ENCODE data around the gene ISG15. TPM values are rescaled to one million over a fixed set of nuclear protein-coding genes. Genes with fewer than 3 reads are reported as not detected.
"Not testable (repeated sequence)": the region's sequence is repeated elsewhere in the genome, so short reads cannot be mapped to it uniquely, and the experiment has no call there.

Gene ISG15
- polyA plus RNA-seq, 4 donors, result 12.8 to 19.8 (median 16.2) TPM

DNA sequence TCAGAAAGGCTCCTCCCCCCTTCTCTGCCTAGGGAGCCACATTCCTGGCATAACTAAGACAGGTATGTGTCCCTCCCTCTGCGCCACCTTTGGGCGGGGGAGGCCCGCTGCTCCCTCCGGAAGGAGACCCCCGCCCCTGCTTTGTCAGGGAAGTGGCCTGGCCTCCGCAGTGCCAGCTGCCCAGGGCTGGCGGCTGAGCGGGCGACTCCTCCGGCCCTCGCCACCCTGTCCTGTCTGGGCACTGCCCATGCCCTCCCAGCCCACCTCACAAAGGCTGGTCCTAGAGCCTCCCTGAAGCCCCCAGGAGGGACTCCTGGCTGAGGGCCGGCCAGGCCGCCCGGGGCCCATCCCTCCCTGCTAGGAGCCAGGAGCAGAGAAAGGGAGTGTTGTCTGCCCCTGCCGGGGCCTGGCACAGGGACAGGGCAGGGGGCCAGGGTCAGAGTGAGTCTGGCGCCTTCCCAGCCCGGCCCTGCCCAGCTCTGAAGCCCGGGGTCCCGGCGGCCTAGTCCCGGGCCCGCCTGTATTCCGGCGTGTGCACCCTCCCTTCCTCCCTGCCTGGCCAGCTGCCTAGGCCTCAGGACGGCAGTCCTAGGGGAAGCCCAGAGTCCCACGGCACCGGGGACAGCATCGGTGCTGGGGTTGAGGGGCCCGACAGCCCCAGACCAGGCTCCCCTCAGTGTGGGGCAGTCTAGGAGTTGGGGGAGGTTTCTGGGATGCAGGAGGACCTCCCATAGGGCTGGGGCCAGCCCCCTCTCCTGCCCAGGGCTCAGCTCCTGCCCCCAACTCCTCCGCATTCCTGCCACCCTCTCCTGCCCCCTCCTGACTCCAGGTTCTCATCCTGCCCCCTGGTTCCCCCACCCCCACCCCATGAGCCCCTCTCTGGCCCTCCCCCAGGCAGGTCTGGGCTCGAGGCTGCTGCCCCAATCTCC lies 11.7 kb downstream of the ISG15 start:
- no peak for DNase-seq (ENCODE audit: low read depth in 4 of 4, low spot score in 2 of 4)

DNA sequence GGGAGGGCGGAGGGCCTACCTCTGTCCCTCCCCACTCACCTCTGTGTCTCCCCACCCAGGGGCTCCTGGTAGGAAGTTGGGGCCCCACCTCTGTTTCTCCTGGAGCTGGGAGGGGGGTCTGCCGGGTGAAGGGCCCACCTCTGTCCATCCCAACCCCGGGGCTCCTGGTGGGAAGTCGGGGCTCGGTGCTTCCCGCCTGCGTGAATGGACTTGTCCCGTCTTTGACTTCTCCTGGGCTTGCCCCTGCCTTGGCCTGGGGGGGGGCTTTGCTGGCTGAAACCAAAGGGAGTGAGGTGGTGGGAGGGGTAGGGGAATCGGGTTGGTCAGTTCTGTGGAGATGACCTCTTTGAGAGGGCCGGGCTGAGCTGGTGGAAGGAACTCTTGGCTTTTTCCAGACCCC lies 12.4 kb downstream of the ISG15 start:
- no peak for DNase-seq (ENCODE audit: low read depth in 4 of 4, low spot score in 2 of 4)

DNA sequence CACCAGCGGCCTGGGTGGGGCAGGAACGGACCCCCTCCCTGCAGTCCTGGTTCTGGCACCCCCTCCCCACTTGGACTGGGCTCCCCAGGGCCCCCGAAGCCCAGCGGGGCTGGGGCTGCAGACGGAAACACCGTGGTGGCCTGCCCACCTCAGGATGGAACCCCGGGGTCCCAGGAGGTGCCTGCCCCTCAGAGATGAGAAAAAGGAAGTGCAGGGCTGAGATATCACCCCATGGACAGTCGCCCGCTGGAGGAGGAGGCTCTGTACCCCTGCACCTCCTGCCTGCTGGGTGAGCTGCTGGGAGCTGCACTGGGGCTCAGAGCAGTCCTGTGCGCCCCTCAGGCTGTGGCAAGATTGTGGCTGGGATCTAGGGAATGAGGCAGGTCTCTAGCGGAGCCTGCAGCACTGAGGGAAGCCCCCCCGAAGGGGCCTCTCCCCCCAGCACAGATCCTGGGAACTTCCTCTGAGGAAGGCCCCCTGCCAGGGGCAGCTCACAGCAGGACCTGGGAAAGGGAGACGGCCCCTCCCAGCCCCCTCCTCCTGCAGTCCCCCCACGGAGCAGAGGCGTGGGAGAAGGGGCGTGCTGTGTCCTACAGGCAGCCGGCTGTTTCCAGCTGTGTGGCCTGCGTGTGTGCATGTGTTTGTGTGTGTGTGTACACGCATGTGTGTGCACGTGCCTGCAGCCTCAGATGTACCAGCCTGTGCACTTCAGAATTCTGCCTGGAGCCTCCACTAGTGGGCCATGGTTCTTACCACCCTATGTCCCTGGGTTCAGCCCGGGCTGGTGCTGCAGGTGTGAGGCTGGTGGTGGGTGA lies 13.5 kb downstream of the ISG15 start:
- no peak for DNase-seq (ENCODE audit: low read depth in 4 of 4, low spot score in 2 of 4)

DNA sequence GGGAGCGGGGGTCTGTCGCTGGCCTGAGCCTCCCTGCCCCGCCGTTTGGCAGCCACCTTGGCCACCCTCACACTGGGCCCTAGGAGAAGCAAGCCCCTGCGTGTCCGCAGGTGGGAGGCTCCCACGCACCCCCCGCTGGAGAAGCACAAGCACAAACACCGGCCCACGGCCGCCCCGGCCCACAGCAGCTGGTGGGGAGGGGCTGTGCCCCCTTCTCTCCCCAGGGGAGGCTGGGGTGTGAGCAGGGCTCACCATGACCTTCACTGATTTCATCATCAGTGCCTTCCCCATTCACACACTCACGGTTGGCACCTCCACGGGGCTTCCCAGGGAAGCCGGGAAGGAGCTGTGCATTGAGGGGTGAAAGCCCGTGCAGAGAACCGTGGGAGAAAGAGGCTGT lies 14.5 kb downstream of the ISG15 start:
- no peak for DNase-seq (ENCODE audit: low read depth in 4 of 4, low spot score in 2 of 4)

DNA sequence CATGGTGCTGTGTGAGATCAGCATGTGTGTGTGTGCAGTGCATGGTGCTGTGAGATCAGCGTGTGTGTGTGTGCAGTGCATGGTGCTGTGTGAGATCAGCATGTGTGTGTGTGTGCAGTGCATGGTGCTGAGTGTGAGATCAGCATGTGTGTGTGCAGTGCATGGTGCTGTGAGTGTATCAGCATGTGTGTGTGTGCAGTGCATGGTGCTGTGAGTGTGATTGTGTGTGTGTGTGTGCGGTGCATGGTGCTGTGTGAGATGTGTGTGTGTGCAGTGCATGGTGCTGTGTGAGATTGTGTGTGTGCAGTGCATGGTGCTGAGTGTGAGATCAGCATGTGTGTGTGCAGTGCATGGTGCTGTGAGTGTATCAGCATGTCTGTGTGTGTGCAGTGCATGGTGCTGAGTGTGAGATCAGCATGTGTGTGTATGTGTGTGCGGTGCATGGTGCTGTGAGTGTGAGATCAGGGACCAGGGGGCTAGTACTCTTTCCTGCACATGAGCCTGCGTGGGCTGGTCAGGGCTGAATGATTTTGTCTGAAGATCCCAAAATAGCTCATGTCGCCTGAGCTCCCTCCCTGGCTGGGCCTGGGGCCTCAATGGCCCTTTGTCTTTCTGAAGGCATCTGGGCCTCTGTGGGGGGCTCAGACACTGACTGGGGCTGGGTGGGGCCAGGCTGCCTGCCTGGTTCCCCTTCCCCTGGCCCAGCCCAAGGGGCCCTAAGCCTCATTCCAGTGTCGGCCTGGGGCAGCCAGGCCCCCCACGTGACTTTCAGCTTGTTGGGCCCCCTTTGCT lies 17.8 kb downstream of the ISG15 start:
- not testable (repeated sequence) for DNase-seq (ENCODE audit: low read depth in 4 of 4, low spot score in 2 of 4)

DNA sequence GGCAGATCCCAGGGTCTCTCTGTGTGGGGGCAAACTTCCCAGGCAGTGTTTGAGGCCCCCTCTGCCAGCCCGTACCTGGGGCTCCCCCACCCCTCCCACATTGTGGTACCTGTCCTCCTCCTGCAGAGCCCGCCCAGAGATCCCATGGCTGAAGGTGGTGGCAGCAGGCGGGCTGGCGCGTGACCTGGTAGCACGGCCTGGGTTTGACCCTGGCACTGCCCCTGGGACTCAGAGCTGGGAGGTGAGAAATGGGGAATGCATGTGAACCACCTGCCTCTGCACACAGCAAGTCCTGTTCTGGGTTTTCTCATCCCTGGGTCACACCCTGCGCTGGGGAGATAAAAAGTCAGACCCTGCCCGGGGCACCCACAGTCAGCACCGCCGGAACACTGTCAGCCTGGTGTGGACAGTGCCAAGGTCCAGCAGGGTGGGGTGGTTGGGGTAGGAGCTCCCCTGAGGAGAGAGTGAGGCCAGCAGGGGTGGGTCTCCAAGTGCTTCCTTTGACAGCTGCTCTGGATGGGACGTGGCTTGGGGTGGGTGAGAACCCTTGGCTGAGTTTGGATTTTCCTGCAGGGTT lies 18.4 kb downstream of the ISG15 start:
- no peak for DNase-seq (ENCODE audit: low read depth in 4 of 4, low spot score in 2 of 4)

DNA sequence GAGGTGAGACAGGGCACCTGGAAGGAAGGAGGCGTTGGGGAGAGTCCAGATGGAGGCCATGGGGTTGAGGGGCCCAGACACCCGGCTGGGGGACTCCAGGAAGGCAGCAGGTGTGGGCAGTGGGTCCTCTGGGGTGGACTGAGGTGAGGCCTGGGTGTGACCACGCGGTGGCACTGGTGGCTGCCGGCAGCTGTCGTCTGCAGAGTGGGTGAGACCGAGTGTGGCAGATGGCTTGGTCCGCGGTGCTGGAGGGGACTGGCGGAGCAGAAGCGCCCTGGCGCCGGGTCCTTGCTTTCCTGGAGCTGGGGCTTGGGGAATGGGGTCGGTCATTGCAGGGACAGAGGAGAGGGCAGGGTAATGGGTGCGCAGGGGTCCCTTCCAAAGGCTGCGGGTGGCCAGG lies 19.1 kb downstream of the ISG15 start:
- DNase-seq (ENCODE audit: low read depth in 4 of 4, low spot score in 2 of 4), result no peak

DNA sequence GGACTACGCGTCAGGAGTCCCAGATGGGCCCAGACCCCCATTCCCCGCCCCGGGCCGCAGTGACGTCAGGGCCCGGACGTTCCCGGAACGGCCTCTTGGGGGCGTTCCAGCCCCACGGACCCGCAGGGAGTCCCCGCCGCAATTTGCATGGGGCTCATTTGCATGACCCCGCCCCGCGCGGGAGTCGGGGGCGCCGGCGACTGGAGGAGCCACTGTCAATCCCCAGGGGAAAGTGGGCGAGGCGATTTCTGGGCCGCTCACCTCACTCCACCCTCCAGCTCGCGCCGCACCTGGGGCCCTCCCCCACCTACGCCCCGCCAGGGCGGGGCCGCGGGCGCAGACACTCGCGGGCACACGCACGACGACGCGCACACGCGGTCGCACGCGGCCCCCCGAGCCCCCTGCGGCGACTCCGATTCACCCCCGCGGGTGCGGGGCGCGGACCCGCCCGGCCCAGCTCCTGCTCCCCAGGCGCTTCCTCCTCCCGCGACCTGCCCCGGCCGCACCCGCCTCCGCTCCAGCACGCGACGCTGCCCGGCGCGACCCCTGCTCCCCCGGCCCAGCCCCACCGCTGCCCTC lies 19.8 kb downstream of the ISG15 start:
- peak in 2 of 4 donors; percentile 72 to 73 for DNase-seq (ENCODE audit: low read depth in 4 of 4, low spot score in 2 of 4)

DNA sequence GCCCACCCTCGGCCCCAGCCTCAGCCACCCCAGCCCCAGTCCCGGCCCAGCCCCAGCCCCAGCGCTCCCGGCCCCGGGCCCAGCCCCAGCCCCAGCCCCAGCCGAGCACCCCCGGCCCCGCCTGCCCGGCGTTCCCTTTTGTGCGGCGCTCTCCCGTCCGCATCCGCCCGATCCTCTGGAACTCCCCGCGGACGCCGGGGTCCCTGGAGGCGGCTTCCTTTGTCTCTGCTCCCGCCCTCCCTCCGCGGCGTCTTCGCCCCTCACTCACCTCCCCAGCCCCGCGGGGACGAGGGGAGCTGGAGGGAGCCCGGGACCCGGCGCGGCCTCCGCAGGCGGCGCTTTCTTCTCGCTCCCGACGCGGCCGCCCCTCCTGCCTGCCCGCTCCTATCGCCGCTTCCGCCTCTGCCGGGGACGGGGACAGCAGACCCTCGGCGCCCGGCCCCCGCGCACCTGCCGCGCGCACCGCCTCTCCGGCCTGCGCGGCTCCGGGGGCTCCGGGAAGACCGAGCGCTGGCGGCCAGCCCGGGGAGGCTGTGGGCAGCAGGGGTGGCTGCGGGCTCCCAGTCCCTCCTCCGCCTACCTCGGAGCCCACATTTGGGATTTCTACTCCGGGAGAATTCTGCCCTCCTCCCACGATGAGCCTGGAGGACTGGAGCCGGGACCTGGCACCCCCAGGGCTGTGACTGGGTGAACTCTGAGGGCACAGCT lies 20.6 kb downstream of the ISG15 start:
- no peak for DNase-seq (ENCODE audit: low read depth in 4 of 4, low spot score in 2 of 4)

DNA sequence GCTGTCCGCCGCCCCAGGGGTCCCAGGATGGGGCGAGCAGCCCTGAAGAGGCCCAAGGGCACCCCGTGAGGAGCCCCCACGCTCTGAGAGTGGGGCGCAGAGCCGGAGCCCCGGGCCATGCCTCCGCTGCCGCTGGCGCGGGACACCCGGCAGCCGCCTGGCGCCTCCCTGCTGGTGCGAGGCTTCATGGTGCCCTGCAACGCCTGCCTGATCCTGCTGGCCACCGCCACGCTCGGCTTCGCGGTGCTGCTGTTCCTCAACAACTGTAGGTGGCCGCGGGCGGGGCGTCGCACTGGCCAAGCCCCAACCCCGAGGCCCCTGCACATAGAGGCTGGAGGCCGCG lies 21.1 kb downstream of the ISG15 start:
- no peak for DNase-seq (ENCODE audit: low read depth in 4 of 4, low spot score in 2 of 4)

DNA sequence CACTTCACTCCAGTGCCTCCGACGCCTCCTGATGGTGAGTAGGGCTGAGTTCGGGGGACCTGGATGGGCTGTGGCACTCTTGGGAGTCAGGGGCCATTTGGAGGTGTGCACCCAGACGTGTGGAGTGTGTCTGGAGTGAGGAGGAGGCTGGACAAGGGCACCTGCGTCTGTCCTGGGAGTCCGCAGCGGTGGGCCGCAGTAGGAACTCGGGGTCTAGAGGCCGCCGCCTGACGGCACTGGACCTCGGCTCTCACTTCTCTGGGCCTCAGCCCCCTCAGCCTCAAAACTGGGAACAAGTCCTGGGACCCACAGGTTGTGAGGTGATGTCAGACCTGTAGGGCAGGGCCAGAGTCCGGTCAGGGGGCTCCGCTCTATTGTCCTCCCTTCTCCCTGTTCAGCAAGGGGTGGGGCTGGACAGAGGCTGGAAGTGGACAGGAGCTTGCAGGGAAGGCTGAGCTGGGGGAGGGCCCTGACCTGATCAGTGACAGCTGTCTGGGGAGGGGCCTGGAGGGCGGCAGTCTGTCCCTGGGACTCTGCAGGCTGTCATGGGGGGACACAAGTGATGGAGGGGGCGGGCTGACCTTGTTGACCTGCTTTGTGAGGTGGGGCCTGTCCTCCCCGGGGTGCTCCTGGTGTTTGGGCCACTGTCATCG lies 22.1 kb downstream of the ISG15 start:
- DNase-seq (ENCODE audit: low read depth in 4 of 4, low spot score in 2 of 4), result no peak

DNA sequence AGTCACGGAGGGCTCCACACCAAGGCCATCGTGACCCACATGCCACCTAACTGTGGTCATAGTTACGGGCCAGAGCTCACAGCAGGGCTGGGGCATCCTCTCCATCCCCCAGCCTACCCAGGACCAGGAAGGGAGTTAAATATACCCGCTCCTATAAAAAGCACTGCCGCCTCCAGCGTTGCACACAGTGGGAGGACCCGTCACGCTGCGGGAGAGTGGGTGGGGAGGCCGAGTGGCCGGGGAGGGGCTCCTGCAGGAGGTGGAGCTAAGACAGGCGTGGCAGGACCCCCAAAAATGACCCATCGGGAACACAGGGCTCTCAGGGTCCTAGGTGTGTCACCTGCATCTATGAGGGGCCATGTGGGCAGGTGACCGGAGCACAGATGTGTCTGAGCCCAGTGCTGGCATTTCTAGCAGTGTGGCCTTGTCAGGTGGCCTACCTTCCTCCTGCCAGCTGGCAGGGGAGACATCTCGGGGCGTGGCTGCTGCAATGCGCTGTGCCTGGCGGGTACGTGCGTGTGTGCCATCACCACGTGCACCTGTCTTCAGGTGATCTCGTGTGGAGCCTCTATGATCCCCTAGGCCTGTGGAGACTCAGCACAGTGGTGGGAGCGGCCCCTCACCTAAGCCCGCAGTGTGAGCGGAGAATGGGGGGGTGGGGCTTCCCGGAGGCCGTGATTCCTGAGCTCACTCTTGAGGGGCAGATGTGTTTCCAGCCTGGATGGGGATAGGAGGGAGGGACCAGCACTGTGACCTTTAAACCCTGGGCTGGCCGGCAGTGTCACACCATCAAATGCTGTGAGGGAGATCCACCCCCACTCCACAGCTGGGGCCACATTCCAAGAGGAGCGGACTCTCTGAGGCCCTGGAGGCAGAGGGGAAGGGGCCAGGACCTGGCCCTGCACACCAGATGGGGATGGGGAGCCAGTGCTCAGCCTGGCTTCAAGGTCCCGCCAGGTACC lies 24.4 kb downstream of the ISG15 start:
- no peak for DNase-seq (ENCODE audit: low read depth in 4 of 4, low spot score in 2 of 4)

DNA sequence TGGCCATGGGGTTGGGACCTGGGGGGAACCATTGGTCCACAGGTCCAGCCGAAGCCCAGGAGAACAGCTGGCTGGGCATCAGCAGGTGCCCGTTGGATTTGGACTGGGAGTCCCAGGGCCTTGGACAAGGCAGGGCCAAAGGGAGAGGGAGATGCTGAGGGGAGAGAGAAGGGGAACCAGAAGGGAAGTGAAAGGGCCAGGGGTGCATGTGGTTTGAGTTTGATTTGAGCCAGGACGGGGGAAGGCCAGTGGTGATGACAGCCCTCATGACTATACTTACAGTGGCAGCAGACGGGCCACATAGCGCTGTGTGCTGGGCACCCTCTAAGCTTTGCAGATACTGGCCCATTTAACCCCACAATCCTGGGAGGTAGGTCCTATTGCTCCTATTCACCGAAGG lies 25.4 kb downstream of the ISG15 start:
- DNase-seq (ENCODE audit: low read depth in 4 of 4, low spot score in 2 of 4), result no peak

DNA sequence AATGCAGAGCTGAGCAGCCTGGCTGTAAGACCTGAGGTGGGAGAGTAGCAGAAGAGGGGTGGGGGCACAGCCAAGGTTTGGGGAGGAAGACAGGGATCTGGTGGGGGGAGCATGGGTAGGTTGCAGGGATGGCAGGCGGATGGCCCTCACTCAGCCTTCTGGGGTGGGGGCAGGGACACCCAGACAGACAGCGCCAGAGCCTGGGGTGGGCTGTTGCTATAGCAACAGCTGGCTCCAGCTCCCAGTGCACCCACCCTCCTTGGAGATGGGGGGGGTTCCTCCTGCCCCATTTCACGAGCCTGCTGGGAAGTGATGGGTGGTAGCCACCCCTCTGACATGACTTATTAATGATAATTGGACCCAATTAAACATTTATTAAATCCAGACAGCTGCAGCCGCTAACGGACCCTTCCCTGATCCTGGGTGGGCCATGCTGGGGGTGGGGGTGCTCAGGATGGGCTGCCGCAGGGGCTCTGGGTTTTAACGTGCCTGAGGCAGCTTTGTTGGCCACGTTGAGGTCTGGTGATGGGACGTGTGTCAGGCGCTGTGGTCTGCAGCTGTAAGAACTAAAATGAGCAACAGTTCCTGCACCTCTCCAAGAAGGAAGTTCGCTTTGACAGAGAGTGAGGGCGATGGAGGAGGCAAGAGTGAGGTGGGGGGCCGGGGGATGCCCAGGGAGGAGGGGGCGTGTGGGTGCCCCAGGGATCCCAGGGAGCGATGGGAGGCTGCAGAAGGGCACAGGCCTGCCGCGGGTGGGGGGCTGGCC lies 26.0 kb downstream of the ISG15 start:
- no peak for DNase-seq (ENCODE audit: low read depth in 4 of 4, low spot score in 2 of 4)

DNA sequence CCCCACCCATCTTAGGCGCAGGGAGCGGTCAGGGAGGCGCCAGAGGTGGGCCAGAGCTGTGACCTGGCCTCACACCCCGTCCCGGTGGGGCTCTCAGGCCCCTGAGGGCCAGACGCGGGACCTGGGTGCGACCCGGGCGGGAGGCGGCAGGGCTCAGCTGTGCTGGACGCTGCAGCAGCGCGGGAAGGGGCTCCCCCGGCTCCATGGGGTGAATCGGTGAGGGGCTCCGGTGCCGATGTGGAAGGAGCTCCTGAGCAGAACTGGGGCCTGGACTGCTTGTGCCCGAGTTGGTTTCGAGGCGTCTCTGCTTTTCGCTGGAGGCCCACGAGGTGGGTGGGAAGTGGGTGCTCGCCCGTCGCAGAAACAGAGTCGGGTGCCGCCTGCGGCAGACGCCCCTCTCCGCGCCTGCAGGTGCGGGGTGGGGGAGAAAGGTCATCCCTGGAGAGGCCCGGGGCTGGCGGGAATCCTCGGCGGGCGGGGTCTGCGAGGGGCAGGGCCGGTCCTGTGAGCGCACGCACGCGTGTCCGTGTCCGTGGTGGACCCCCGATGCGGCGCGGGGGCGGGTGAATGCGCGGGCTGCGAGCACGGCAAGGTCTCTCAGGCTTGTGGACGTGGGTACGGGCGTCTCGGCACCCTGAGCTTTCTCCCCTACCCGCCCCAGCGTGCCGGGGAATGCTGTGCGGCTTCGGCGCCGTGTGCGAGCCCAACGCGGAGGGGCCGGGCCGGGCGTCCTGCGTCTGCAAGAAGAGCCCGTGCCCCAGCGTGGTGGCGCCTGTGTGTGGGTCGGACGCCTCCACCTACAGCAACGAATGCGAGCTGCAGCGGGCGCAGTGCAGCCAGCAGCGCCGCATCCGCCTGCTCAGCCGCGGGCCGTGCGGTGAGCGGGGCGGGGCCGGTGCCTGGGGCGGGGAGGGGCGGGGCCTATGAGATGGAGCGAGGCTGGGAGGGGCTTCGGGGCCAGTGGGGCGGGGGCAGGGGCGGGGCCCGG lies 27.0 kb downstream of the ISG15 start:
- DNase-seq (ENCODE audit: low read depth in 4 of 4, low spot score in 2 of 4), result no peak

DNA sequence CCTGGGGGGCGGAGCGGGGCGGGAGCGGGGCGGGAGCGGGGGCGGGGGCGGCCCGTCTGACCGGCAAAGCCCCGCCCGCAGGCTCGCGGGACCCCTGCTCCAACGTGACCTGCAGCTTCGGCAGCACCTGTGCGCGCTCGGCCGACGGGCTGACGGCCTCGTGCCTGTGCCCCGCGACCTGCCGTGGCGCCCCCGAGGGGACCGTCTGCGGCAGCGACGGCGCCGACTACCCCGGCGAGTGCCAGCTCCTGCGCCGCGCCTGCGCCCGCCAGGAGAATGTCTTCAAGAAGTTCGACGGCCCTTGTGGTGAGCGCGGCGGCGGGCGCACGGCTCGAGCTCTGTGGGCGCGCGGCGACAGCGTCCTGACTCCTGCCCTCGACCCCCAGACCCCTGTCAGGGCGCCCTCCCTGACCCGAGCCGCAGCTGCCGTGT lies 27.8 kb downstream of the ISG15 start:
- no peak for DNase-seq (ENCODE audit: low read depth in 4 of 4, low spot score in 2 of 4)
